CD4-positive, alpha-beta T cell treated with Interleukin-17A for 4 hours (primary cell): Measurements from ENCODE around the gene KIRREL3.

Experiments
- DNase-seq: peaks from one replicate; pipeline ENCODE4 v3.0.0-alpha.2; 2020; ENCODE audit warnings: mixed read lengths

KIRREL3 gene

DNA sequence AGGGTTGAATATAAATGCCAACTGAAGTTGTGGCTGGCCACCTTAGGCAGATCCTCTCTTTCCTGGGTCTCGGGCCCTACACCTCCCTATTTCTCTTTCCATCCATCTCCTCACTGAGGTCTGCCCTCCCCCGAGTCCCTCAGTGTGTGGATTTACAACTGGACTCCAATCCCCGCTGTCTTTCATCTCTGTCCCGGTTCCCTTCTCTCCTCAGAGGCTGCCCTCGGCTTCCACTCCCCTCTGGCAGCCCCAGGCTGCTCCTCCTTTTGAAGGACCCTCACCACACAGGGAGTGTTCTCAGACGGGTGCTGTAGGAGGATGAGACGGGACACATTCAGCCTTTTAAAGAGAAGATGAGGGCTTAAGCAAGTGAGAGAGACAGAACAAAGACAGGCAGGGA lies 478.0 kb downstream of the KIRREL3 start:
- DNase-seq: no peak

DNA sequence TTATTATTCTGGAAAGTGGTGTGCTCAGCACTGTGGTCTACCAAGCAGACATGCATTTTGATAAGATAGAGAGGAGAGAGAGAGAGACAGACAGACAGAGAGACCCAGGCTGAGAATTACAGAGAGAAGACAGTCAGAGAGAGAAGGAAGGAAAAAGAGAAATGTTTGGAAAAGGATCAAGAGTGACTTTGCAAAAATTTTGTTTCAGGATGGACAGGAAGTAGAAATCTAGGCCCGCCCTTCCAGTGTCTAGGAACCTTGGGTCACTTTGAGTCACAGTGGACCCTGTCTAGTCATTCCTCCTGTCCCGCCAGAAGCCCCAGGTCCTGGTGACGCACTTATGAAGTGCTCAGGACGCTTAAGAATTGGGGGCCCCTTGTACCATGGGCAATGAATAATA lies 478.4 kb downstream of the KIRREL3 start:
- no peak for DNase-seq

DNA sequence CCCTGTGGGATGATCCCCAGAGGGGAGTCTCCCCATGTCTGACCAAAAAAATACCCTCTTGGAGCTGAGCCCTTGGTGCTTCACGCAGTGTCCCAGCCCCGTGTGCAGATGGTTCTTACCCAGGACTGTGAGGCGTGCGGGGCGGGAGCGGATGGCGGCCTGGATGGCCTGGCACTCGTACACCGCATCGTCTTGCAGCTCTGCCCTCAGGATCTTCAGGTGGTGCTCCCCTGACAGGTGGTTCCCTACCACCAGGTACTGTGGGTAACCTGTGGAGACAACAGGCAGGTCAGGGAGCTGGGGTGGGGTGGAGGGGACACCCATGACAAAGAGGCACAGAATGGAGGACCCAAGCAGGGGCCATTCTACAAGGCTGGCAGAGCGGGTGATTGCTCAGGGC lies 479.4 kb downstream of the KIRREL3 start:
- DNase-seq: no peak

DNA sequence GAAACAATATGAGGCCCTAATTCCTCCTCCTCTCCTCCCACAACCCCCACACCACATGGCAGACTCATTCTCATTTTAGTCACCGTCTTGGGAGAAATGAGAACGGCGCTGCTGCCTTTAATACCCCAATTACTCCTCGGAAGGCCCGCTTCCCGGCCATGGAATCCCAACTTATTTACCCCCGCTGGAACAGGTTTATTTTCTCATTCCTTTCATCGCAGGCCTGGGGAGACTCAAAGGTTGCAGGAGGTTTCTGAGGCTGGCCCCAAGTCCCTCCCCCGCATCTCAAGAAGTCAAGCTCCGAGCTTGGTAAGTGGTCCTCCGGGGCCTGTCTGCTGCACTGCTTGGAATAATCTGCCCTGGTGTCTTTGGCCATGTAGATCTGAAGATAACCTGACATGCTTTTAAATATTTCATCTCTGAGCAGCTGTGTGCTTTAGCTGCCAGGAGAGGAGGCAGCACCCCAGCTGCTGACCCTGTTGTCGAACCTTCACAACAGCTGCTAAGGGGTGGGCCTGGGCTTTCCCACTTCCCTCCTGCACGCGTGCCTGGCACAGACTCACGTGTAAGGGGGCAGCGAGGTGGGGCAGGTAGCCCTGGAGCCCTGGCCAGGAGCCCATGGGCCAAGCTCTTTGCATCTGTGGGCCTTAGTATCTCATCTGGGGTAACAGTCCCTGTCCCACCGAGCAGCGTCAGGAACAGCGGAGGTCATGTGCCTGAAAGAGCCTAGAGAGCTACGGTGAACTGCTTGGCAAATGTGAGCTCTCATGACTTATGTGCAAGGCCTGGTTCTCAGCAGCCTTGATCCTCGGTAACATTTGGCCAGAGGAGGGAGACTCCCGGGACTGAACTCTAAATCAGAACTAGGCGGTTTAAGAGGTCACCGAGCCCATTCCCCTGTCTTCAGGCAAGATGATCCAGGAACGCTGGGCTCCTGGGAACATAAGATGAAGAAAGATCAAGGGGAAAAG lies 480.5 kb downstream of the KIRREL3 start:
- DNase-seq: no peak

DNA sequence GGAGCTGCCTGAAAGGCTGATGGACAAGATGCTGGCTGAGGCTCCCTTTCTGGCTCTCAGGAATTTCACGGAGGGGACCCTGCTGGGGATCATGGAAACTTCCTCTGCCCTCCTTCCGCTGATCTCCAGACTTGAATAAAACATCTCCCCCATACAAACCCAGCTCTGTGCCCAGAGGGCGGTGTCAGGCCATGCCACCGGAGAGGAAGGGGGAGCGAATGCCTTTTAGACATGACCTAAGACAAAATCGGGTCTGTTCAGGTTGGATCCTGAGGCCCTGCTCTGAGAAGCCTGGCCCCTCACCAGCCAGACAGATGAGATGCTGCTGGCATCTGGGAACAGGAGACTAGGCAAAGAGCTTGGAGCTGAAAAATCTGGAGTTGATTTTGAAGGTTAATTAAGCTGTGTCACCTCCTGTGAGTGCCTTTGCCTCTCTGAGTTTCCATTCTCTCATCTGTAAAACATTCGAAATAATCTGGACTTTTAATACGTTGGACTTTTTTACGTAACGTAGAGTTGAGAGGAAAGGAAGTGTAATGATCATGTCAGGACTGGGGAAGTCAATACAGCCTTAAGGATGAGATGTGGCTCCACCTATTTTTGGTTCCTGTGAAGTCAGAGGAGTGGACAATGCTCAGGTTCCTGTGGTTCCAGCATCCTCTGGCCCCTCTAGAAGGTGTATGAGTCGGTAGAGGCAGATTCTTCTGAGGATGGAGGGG lies 481.4 kb downstream of the KIRREL3 start:
- DNase-seq: no peak

DNA sequence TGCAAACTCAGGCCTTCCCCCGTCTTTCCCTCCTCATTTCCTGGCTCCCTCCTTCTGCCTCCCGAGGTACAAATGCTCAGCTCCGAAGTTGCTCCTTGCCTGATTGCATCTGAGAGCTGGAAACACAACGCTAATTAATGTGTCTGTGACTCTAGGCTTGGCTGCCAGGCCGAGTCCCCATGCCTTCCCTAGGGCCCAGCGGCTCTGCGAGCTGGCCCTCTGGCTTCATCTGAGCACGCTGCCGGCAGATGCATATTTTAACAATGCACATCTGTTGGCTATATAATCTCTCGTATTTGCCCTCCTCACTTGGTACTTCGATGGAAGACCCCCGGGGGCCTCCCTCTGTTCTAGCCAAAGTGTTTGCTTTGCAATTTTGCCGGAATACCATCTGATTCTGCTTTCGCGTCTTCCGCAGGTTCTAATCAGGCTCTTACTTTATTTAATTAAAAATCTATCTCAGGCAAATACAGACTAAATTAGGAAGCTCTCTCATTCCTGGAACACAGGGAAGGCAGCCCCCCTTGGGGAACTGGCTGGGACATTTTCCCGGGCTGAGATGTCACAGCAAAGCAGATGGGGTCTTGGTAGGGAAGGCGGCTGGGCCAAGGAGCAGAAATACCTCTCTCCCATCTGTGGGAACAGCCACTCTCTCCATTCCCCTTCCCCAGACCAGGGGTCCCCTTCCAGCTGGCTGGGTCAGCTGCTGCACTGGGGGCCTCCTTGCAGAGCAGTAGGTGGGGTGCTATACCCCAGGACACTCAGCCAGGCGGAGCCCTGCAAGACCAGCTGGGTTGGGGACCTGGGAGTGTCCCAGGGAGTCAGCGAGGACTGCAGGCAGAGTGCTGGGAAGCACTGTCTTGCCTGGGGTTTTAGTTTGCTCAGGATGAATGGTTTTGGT lies 482.2 kb downstream of the KIRREL3 start:
- no peak for DNase-seq

DNA sequence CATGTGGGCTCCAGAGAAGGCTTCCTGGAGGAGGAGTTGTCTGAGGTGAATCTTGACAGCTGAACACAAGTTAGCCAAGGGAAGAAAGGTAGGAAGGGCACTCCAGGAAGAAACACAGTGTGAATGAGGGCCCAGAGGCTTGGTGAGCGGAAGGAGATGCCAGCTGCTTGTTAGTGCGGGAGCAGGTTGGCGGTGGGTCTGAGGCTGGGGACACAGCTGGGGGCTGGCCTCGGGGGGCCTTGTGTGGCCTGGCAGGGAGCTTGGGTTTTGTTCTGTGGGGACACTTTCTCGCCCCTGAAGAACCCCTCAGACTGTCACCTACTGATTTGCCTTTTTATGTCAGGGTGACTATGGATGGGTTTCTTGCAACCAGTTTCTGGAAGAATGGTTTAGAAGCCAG lies 485.1 kb downstream of the KIRREL3 start:
- DNase-seq: no peak

DNA sequence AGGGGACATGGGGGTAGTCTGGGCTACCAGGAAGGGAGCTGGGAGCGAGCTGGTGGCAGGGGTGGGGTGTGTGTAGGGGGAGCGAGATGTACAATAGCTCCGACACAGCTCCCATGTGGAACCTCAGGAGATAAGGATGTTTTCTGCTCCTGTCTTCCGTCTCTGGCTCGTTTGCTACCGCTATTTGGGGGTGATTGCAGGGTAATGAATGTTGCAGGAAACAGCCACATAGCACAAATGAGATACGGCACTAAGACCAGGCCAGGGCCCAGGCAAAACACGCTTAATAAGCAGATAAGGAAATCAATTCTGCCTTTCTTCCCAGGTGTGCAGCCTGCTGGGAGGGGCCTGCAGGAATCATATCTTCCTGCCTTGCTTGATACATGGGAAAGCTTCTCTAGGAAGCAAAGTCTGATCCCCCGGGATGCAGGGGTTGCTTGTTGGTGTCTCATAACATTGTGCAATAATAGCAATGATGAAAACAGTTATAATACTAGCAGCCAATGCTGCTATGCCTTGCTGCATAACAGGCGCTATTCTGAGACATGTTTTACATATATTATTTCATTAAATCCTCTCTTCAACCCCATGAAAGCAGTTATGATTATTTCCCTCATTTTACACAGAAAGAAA lies 486.4 kb downstream of the KIRREL3 start:
- no peak for DNase-seq

DNA sequence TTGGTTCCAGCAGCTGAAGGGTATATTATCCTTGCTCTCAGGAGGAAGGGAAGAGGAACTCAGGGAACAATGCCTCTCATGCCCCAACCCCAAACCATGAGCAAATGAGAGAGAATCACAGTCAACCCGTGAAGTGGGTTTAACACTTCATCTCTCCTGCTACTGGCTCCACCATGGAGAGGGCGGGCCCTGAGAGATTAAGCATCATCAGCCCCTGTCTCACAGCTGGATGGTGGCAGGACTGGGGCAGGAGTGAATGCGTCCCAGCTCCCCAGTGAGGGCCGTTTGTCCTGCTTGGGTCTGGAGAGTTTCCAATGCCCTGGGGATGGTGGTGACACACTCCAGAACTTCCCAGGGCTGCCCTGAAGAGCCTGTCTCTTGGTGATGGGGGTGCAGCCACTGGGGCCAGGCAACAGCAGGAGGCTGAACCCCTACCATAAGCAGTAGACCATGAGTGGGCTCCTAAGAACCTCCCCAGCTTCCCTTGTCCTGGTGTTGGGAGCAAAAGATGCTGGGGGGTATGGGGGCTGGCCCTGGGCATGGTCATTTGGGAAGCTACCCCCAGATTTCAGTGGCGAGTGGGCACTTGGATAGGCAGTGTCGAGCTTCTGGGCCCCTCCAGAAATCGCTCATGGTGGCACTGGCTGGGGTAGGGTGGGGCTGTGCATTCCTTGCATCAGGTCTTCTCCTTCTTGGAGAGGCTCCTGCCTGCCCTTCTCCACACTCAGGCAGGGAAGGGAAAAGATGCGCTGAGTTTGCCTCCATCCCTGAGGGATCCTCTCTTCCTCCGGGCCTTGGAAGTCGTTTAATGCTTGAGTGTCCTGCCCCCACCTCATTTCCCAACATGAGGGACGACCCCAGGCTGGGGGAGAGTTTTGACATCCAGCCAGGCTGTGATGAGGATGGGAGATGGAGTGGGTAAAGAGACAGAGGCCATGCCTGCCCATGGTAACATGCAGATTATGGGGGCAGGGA lies 487.5 kb downstream of the KIRREL3 start:
- DNase-seq: no peak

DNA sequence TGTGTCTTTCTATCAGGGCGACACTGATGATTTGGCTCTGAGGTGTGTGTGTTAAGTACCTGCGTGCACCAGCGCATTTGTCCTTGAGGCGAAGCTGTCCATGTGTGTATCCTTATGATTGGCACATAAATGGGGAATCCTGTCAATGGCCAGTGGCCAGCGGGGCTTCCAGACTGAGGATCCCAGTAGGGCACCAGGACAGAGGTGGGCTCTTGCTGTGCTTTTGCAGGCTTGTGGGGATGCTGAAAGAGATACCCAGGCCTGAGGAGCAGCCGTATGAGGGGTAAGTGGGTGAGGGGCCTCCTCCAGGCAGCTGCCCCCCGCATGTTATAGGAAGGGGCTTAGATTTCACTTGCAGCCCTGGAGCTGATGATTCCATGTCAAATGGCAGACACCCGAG lies 488.3 kb downstream of the KIRREL3 start:
- DNase-seq: no peak

DNA sequence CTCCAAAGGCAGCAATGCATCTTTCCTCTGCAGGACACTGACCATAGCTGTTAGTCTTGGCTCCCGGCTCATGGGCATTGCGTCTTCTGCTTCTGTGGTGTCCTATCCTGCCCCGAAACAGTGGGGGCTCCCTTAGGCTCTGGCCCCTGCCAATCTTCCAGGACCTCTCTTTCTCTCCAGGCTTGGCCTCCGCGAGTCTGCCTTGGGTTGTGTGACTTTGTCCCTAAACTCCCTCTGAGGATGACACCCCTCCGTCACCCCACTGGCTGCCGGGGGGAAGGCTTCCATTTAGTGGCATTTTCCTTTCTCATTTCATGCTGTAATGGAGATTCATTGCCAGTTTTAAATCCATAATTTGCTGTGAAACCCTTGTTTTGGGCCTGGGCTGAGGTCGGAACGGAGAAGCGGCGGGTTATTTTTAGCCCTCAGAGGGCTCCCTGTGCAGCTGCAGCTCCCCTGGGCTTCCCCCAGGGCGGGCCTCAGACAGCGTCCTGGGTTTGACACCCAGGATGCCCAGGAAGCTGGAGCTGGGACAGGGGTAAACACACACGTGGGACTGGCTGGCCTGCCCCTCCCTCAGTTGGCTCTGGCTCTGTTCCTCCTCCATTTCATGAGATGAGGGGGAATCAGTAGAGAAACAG lies 489.0 kb downstream of the KIRREL3 start:
- DNase-seq: no peak

DNA sequence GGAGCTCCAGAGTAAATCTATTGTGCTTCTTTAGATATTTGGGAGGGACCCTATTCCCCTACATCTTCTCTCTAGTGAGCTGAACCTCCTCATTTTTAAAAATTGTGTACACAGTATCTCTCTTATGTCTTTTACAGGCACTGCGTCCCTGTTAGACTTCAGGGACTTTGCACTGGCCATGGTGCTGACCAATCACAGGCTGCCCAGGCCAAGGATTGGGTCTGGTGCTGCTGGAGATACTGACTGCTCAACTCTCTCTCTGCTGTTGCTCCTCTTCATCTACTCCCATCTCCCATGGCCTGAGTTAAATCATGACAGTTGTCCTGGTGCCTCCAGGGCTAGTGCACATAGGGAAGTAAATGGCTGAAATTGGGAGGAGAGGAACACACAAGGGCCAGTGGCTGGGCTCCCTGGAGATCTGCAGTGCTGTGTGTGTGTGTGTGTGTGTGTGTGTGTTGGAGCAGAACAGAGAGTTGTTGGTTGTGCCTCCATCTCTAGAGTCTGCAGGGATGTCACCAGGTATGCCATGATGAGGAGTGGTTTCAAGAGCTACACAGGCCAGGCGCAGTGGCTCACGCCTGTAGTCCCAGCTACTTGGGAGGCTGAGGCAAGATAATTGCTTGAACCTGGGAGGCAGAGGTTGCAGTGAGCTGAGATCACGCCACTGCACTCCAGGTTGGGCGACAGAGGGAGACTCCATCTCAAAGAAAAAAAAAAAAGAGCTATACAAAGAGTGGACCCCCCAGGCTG lies 489.8 kb downstream of the KIRREL3 start:
- no peak for DNase-seq

DNA sequence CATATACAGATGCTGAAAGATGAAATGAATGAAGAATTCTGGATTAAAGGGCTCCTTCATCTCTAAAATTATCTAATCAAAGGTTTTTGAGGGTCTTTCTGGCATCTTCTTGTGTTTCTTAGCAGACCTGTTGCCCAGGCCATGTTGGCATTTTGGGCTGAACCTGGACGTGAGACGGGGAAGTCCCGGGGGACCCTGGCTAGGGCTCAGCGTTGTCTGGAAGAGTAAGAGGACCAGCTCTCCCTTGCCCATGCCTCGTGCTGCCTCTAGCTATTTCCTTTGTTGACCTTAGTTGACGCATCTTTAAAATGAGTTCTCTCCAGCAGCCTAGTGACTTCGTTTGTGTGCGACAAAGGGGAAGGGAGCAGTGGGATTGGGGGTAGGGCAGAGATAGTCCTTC lies 492.9 kb downstream of the KIRREL3 start:
- DNase-seq: no peak

DNA sequence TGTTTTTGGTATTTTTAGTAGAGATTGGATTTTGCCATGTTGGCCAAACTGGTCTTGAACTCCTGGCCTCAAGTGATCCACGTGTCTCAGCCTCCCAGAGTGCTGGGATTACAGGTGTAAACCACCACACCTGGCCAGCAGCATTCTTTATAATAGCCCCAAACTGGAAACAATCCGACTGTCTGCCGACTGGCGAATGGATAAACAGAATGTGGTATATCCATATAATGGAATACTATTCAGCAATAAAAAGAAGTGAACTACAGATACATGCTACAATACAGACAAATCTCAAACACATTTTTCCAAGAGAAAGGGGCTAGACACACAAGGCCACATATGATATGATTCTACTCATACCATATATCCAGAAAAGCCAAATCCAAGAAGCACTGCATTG lies 493.8 kb downstream of the KIRREL3 start:
- DNase-seq: no peak

DNA sequence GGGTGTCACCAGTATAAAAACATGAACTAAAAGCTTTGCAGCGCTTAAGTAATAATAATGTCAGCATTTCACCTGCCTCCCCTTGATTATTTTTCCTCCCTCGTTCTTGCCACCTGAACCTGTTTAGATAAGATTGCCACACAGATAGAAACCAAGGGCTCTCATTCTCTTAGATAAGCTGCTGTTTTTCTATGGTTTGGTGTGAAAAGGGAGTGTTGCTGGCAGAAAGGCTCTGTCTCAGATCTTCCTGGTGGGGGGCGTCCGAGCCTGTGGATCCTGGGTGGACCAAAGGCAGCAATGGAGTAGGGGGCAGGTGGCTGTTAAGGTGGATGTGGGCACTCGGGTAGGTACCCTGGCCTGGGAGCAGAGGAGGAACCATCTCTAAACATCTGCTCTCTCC lies 497.6 kb downstream of the KIRREL3 start:
- no peak for DNase-seq

DNA sequence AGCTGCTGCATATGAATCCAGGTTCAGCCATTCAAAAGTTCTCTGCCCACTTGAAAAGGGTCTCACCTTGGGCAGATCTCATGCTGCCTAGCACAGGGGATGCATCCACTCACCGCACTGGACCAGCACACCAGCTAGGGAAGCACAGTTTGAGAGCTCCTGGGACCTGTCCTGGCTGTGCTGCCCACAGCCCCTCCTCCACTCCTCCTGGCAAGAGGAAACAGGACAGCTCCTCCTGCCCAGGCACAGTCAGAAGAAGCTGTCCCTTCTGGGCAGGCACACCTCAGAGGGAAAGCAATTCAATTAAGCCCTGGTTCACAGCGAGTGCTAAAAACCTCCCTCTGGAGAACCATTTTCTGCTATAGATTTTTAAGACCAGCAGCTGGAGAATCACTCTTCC lies 498.4 kb downstream of the KIRREL3 start:
- DNase-seq: no peak

DNA sequence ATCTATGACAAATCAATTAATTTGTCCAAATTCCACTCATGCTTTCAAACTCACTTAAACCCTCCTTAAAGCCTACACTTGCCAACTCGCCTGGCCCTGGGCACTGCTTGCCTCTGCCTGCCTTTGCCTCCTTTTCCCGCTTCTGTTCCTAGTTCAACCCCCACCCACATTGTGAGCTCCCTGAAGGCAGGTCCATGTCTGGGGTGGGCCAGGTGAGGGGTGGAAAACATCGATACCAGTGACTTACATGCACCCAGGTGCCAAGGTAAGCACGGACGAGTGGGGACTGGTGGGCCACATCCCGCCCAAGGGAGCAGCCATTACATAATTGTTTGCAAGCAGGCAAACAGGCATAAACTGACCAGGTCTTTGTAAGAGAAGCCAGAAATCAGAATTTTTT lies 498.9 kb downstream of the KIRREL3 start:
- DNase-seq: no peak

DNA sequence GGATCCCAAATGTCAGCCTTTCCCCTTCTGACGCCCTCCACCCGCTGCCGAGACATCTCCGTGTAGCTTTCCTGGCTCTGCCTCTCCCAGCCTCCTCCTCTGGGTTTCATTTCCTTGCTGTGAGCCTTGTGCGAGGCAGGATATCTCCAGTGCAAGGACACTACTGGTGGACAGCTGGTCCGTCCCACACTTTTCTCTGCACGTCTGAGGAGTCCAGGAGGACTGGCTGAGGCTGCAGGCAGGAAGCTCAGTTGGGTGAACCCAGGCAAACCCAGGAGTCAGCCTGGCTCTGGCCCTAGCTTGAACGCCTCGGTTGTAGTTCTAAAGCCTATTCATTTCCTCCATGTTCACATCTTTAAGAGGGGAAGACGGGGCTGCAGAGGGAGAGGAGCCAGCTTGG lies 499.6 kb downstream of the KIRREL3 start:
- DNase-seq: no peak

DNA sequence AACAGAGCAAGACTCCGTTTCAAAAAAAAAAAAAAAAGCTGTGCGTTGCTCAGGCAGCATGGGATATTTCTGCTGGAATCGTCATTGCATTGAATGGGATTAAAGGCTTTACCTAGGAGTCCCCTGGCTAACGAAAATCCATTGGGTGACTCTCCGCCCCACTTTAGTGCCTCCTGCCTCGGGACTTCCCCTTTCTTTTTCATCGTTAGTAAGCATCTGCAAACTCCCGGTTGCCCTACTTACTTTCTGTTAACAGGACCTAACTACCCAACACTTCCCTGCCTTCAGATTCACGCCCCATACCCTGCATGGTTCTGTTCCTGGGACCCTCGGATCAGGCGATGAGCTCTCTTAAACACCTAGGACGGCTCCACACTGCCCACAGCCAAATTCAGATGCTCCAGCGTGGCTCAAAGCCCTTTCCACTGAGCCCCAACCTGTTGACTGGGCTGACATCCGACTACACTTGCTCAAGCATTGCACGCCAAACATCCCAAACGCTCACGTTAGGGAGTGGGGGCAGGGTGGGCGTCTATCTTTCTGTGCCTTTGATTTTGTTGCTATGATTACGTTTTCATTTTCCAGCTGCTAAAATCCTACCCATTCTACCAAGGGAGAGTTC lies 501.3 kb downstream of the KIRREL3 start:
- no peak for DNase-seq

DNA sequence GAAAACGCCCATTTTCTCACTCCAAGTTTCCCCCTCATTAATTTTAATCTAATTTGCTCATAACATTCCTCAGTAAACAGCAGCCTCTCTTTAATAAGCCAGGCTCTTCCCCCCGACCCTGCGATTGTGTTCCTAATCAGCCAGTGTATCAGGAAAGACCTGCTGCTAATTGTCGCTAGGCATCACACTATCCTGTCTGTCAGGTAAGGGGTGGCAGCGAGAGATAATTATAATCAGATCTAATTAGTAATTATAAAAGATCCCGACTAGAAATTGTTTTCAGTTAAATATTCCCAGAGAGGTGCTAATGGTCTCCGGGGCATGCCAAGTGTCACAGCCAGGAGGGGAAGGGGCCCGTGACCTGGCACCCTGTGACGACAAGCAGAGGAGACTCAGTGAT lies 502.3 kb downstream of the KIRREL3 start:
- DNase-seq: no peak
